ENCODE results near the gene FRMD4A.

Gene FRMD4A

DNA sequence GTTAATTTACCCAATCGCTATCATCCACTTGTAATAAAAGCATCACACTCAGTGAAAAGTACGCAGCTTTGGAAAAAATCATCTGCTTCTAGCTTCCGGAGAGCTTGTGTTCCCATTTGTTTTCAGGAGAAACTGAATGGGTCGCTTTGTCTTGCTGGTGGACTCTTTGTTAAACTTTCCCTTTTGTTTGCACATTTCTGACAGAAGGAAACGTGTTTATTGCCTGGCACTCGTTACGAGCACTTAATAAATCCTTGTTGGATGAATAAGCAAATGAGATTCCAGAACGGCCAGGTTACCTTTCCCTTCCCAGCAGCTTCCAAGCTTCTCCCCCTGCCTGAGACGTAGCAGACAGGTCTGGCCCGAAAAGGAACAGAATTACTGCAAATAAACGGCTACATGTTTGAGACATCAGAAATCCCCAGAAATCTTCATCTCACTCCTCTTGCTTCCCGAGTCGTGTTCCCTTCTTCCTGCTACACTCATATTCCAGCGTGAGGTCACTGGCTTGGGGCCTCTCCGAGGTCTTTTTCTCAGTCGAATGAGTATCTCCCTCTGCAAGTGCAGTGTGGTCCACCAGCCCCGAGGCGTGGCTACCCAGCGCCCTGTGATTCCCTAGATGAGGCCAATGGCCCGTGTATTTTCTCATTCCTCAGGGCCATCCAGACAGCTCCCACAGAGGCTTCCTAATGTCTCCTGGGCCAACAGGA lies 167.2 kb downstream of the FRMD4A start:
- H3K4me1 Mint-ChIP-seq: peaks cover 11% of the 10 kb centered on the region
- H3K27ac Mint-ChIP-seq: peak overlapping the region in 1 of 3 experiments; percentile 21
- H3K36me3 Mint-ChIP-seq (ENCODE audit: low read depth): no peaks in the 10 kb centered on the region
- peaks cover 10% of the 10 kb centered on the region for H3K27me3 Mint-ChIP-seq (ENCODE audit: low read depth)
- peak overlapping the region in 1 of 3 experiments; percentile 12 for H3K4me3 Mint-ChIP-seq
- H3K9me3 Mint-ChIP-seq: peaks cover 2% of the 10 kb centered on the region
- TF ChIP-seq, protein P1, sequence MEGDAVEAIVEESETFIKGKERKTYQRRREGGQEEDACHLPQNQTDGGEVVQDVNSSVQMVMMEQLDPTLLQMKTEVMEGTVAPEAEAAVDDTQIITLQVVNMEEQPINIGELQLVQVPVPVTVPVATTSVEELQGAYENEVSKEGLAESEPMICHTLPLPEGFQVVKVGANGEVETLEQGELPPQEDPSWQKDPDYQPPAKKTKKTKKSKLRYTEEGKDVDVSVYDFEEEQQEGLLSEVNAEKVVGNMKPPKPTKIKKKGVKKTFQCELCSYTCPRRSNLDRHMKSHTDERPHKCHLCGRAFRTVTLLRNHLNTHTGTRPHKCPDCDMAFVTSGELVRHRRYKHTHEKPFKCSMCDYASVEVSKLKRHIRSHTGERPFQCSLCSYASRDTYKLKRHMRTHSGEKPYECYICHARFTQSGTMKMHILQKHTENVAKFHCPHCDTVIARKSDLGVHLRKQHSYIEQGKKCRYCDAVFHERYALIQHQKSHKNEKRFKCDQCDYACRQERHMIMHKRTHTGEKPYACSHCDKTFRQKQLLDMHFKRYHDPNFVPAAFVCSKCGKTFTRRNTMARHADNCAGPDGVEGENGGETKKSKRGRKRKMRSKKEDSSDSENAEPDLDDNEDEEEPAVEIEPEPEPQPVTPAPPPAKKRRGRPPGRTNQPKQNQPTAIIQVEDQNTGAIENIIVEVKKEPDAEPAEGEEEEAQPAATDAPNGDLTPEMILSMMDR (IDR thresholded peaks at IDR 0.05; ENCODE audit: unreplicated experiment in 3 of 3): no peak

DNA sequence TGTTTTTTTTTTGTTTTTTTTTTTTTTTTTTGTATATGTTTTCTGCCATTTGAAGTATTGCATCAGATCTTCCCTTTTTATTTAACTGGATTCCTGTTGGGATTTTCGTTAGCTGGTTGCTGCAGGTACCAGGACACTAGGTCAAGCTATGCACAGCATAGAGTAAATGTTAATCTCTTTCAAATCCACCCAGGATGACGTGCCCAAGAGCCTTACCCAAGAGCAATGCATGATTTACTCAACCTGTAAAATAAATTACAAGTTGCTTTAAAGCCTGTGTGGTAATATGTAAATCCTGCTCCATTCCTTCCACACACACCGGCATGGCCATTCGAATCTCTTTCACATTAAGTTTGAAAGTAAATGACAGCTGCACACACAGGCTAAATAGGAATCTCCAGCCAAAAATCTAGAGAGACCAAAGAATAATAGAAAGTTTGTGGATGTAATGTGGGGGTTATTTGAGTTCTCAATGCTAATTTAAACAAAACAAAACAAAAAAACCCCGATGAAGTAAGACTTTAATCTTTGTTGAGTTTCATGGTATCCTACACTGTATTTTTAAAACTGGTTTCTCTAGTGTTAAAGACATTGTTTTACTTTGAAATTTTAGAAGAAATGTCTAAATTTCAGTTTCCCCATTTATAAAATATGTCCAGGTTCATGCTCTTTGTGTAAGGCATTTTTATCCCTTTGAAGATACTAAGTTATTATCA lies 167.9 kb downstream of the FRMD4A start:
- TF ChIP-seq, protein P1 (IDR thresholded peaks at IDR 0.05; ENCODE audit: unreplicated experiment in 3 of 3): no peak
- H3K27me3 Mint-ChIP-seq (ENCODE audit: low read depth): peaks cover 8% of the 10 kb centered on the region
- no peaks in the 10 kb centered on the region for H3K36me3 Mint-ChIP-seq (ENCODE audit: low read depth)
- no peak overlapping the region for H3K27ac Mint-ChIP-seq
- no peak overlapping the region for H3K4me3 Mint-ChIP-seq
- H3K9me3 Mint-ChIP-seq: peaks cover 2% of the 10 kb centered on the region
- H3K4me1 Mint-ChIP-seq: peaks cover 11% of the 10 kb centered on the region

DNA sequence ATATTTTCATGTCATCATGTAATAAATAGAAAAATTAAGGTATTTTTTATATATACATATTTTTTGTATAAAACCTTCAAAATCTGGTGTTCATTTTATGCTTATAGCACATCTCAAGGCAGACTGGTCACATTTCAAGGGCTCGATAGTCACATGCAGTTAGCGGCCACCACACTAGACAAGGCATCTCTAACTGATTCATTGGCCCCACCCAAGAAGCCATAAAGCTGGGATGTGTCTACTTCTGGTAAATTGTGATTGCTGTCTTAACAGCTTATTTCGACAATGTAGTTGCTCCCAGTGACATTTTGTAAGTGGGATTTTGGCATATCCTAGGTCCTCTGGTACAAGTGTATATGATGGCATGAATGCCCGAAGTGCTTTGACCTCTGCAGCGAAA lies 168.7 kb downstream of the FRMD4A start:
- no peaks in the 10 kb centered on the region for H3K36me3 Mint-ChIP-seq (ENCODE audit: low read depth)
- no peak overlapping the region for H3K27ac Mint-ChIP-seq
- TF ChIP-seq, protein P1 (IDR thresholded peaks at IDR 0.05; ENCODE audit: unreplicated experiment in 3 of 3): no peak
- peaks cover 7% of the 10 kb centered on the region for H3K27me3 Mint-ChIP-seq (ENCODE audit: low read depth)
- H3K9me3 Mint-ChIP-seq: peaks cover 7% of the 10 kb centered on the region
- H3K4me3 Mint-ChIP-seq: no peak overlapping the region
- peaks cover 11% of the 10 kb centered on the region for H3K4me1 Mint-ChIP-seq

DNA sequence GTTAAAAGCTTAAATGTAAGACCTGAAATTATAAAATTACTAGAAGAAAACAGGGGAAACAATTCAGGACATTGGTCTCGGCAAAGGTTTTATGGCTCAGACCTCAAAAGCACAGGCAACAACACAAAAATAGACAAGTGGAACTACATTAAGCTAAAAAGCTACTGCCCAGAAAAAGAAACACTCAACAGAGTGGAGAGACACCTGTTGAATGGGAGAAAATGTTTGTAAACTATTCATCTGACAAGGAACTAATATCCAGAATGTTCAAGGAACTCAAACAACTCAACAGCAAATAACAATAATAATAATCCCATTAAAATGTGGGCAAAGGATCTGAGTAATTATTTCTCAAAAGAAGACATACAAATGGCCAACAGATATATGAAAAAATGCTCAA lies 170.4 kb downstream of the FRMD4A start:
- Mint-ChIP-seq H3K4me3 (no peak overlapping the region), H3K9me3 (peaks cover 14% of the 10 kb centered on the region), H3K27ac (no peak overlapping the region), H3K4me1 (peaks cover 11% of the 10 kb centered on the region), H3K36me3 (ENCODE audit: low read depth) (peaks cover 4% of the 10 kb centered on the region), H3K27me3 (ENCODE audit: low read depth) (peaks cover 9% of the 10 kb centered on the region)
- TF ChIP-seq, protein P1 (IDR thresholded peaks at IDR 0.05; ENCODE audit: unreplicated experiment in 3 of 3): no peak

- no peak overlapping the region for H3K27ac Mint-ChIP-seq
- peaks cover 12% of the 10 kb centered on the region for H3K27me3 Mint-ChIP-seq (ENCODE audit: low read depth)
- TF ChIP-seq, protein P1 (IDR thresholded peaks at IDR 0.05; ENCODE audit: unreplicated experiment in 3 of 3): no peak
- peaks cover 4% of the 10 kb centered on the region for H3K36me3 Mint-ChIP-seq (ENCODE audit: low read depth)
- H3K4me1 Mint-ChIP-seq: peaks cover 7% of the 10 kb centered on the region
- peaks cover 18% of the 10 kb centered on the region for H3K9me3 Mint-ChIP-seq
- H3K4me3 Mint-ChIP-seq: no peak overlapping the region
Observed at GRCh38 chr10:14158575-14158974, 172.1 kb downstream of the FRMD4A start.

Measured in nephron (organoid).